Neural cell (in vitro differentiated cells): ENCODE measurements around the gene TRIM45. TPM values are rescaled to one million over a fixed set of nuclear protein-coding genes. Genes with fewer than 3 reads are reported as not detected.
"Not testable (repeated sequence)": the region's sequence is repeated elsewhere in the genome, so short reads cannot be mapped to it uniquely, and the experiment has no call there.

Source experiments
- H2AFZ ChIP-seq: fragments of 200-600, 300-800 bp; sonication (generic), shearing (Covaris generic); 2 replicates; pipeline ENCODE4 v1.6.0; 2014; ENCODE audit warnings: low read depth, mild to moderate bottlenecking, antibody characterized with exemption, low read length, moderate library complexity
- H3F3A ChIP-seq: fragments of 200-600 bp; shearing (Covaris generic); 2 replicates; pipeline ENCODE4 v1.6.1; 2016; ENCODE audit warnings: mild to moderate bottlenecking, moderate library complexity, mixed read lengths, antibody characterized with exemption, low read length; ENCODE audit not compliant: insufficient read depth, poor library complexity, severe bottlenecking
- H3K27ac ChIP-seq: fragments of 200-600, 300-800 bp; sonication (generic), shearing (Covaris generic); 2 replicates; pipeline ENCODE4 v1.5.1; 2014; ENCODE audit warnings: mild to moderate bottlenecking, low read length, moderate library complexity
- H3K27me3 ChIP-seq: fragments of 300-800, 200-600 bp; sonication (generic), shearing (Covaris generic); 2 replicates; pipeline ENCODE4 v1.6.0; 2014; ENCODE audit warnings: mild to moderate bottlenecking, low read depth, low read length, moderate library complexity; ENCODE audit not compliant: insufficient read depth
- H3K36me3 ChIP-seq: fragments of 300-800, 200-600 bp; sonication (generic), shearing (Covaris generic); 2 replicates; pipeline ENCODE4 v1.5.1; 2014; ENCODE audit warnings: mild to moderate bottlenecking, antibody characterized with exemption, low read length, moderate library complexity; ENCODE audit not compliant: insufficient read depth
- H3K4me2 ChIP-seq: fragments of 300-800, 200-600 bp; sonication (generic), shearing (Covaris generic); 2 replicates; pipeline ENCODE4 v1.6.0; 2014; ENCODE audit warnings: mild to moderate bottlenecking, low read length
- H3K4me3 ChIP-seq: fragments of 300-800, 200-600 bp; sonication (generic), shearing (Covaris generic); 2 replicates; pipeline ENCODE4 v1.5.1; 2014; ENCODE audit warnings: mild to moderate bottlenecking, low read length, moderate library complexity
- H3K79me2 ChIP-seq: fragments of 200-600 bp; shearing (Covaris generic); replicated peaks from 2 replicates; pipeline ENCODE4 v1.6.0; 2014; ENCODE audit warnings: mild to moderate bottlenecking, low read length, moderate library complexity; ENCODE audit not compliant: insufficient read depth
- H3K9ac ChIP-seq: fragments of 300-800, 200-600 bp; sonication (generic), shearing (Covaris generic); 2 replicates; pipeline ENCODE4 v1.6.1; 2016; ENCODE audit warnings: mild to moderate bottlenecking, low read length, mixed read lengths
- H3K9me2 ChIP-seq: fragments of 200-600 bp; shearing (Covaris generic); 2 replicates; pipeline ENCODE4 v1.6.1; 2016; ENCODE audit warnings: mild to moderate bottlenecking, low read length, mixed read lengths; ENCODE audit not compliant: insufficient read depth
- H3K9me3 ChIP-seq: fragments of 200-600, 300-800 bp; sonication (generic), shearing (Covaris generic); 2 replicates; pipeline ENCODE4 v1.6.1; 2016; ENCODE audit warnings: mild to moderate bottlenecking, mixed run types, low read length, moderate library complexity, mixed read lengths
- H4K20me1 ChIP-seq: fragments of 200-600 bp; shearing (Covaris generic); 2 replicates; pipeline ENCODE4 v1.6.1; 2016; ENCODE audit warnings: mild to moderate bottlenecking, mixed run types; ENCODE audit not compliant: insufficient read depth
- CTCF ChIP-seq: fragments of 450-650 bp; IDR thresholded peaks from 2 replicates; pipeline ENCODE4 v1.5.1; 2014; ENCODE audit warnings: antibody characterized with exemption, mild to moderate bottlenecking, moderate library complexity; ENCODE audit not compliant: poor library complexity, severe bottlenecking
- EP300 ChIP-seq: fragments of 450-650 bp; conservative IDR thresholded peaks from 2 replicates; pipeline ENCODE4 v1.6.1; 2014; ENCODE audit warnings: antibody characterized with exemption, mild to moderate bottlenecking, moderate library complexity; ENCODE audit not compliant: poor library complexity, severe bottlenecking
- EZH2 ChIP-seq: fragments of 200-600, 300-800 bp; shearing (Covaris generic), sonication (generic); IDR thresholded peaks from 2 replicates; pipeline ENCODE4 v1.6.1; 2014; ENCODE audit warnings: antibody characterized with exemption, low read length, borderline replicate concordance, mild to moderate bottlenecking; ENCODE audit not compliant: insufficient read depth, poor library complexity, severe bottlenecking
- MXI1 ChIP-seq: fragments of 450-650 bp; conservative IDR thresholded peaks from 2 replicates; pipeline ENCODE4 v1.6.1; 2014; ENCODE audit warnings: antibody characterized with exemption, mild to moderate bottlenecking; ENCODE audit not compliant: poor library complexity, severe bottlenecking
- POLR2AphosphoS5 ChIP-seq: IDR thresholded peaks from 2 replicates; pipeline ENCODE4 v1.6.1; 2012
- RAD21 ChIP-seq: fragments of 450-650 bp; conservative IDR thresholded peaks from 2 replicates; pipeline ENCODE4 v1.6.1; 2014; ENCODE audit warnings: antibody characterized with exemption, mild to moderate bottlenecking, moderate library complexity
- REST ChIP-seq: IDR thresholded peaks from 2 replicates; pipeline ENCODE4 v1.6.1; 2012; ENCODE audit warnings: borderline replicate concordance
- SMC3 ChIP-seq: fragments of 450-650 bp; conservative IDR thresholded peaks from 2 replicates; pipeline ENCODE4 v1.6.1; 2014; ENCODE audit warnings: antibody characterized with exemption, mild to moderate bottlenecking, moderate library complexity; ENCODE audit not compliant: poor library complexity
- TAF1 ChIP-seq: IDR thresholded peaks from 2 replicates; pipeline ENCODE4 v1.6.1; 2012; ENCODE audit warnings: low read depth
- polyA plus RNA-seq: library from polyadenylated mRNA; depleted of rRNA; stranded (reverse); fragments of >200 nt; gene quantifications from 2 replicates; pipeline ENCODE4 v1.2.3, GENCODE V29; 2014

Gene TRIM45
- polyA plus RNA-seq, 1 donor from 2014 or later, result 4.9 TPM

GRCh38 chr1:117162816-117163215 is 41.3 kb upstream of the TRIM45 start:
- no peaks in the 10 kb centered on the region for H3K27me3 ChIP-seq
- TF ChIP-seq EZH2, result no peak
- TF ChIP-seq RAD21, result no peak
- no peak for TF ChIP-seq EP300
- no peak for TF ChIP-seq TAF1
- TF ChIP-seq SMC3, result no peak
- no peak for TF ChIP-seq MXI1
- TF ChIP-seq POLR2AphosphoS5, result no peak
- TF ChIP-seq REST, result no peak
- TF ChIP-seq CTCF, result no peak
- no peaks in the 10 kb centered on the region for H3F3A ChIP-seq
- no peaks in the 10 kb centered on the region for H3K9me3 ChIP-seq
- no peak overlapping the region for H3K4me3 ChIP-seq
- H2AFZ ChIP-seq, result no peak overlapping the region
- H3K9me2 ChIP-seq, result no peaks in the 10 kb centered on the region
- H3K27ac ChIP-seq, result no peak overlapping the region
- H3K79me2 ChIP-seq, result no peaks in the 10 kb centered on the region
- H3K4me2 ChIP-seq, result no peak overlapping the region
- no peaks in the 10 kb centered on the region for H3K36me3 ChIP-seq
- no peaks in the 10 kb centered on the region for H4K20me1 ChIP-seq
- no peak overlapping the region for H3K9ac ChIP-seq

GRCh38 chr1:117161887-117162286 is 40.3 kb upstream of the TRIM45 start:
- Histone ChIP-seq H4K20me1 (no peaks in the 10 kb centered on the region), H3F3A (no peaks in the 10 kb centered on the region), H3K4me3 (no peak overlapping the region), H3K9me3 (no peaks in the 10 kb centered on the region), H3K79me2 (no peaks in the 10 kb centered on the region), H3K9ac (no peak overlapping the region), H3K27me3 (no peaks in the 10 kb centered on the region), H3K36me3 (no peaks in the 10 kb centered on the region), H3K4me2 (no peak overlapping the region), H2AFZ (no peak overlapping the region), H3K9me2 (no peaks in the 10 kb centered on the region), H3K27ac (no peak overlapping the region)
- TF ChIP-seq EZH2, result no peak
- TF ChIP-seq REST, result no peak
- TF ChIP-seq EP300, result no peak
- TF ChIP-seq TAF1, result no peak
- no peak for TF ChIP-seq CTCF
- TF ChIP-seq POLR2AphosphoS5, result no peak

- H2AFZ ChIP-seq, H3K9ac ChIP-seq, H3K9me3 ChIP-seq, H3K79me2 ChIP-seq, H3F3A ChIP-seq, H3K27ac ChIP-seq, H3K9me2 ChIP-seq, H3K4me2 ChIP-seq, H4K20me1 ChIP-seq, H3K36me3 ChIP-seq, H3K27me3 ChIP-seq, H3K4me3 ChIP-seq: not testable (repeated sequence)
These were observed 29.8 kb upstream of the TRIM45 start for GRCh38 chr1:117151305-117151704.
